ENCODE measurements around the gene CLTCL1. TPM values are rescaled to one million over a fixed set of nuclear protein-coding genes. Genes with fewer than 3 reads are reported as not detected.

Gene CLTCL1
- total RNA-seq, 1 donor from 2014 or later, result 26.0 TPM

GRCh38 chr22:19179497-19180048 is 111.9 kb downstream of the CLTCL1 start:
- H3K4me1 ChIP-seq, result peaks cover 6 to 22% of the 10 kb centered on the region in 2 donors
- peak overlapping the region; percentile 96 to 97 for H3K4me3 ChIP-seq
- H3K27me3 ChIP-seq, result no peaks in the 10 kb centered on the region
- peak in 1 of 2 donors; percentile 85 for DNase-seq (ENCODE audit: low spot score in 2 of 2)
- intact Hi-C loops (cut with DNase I), result loop anchor here (1.0 to 5.0 kb wide), 3 partner anchors 112 to 538 kb away; partner anchors contain the start of genes CLTCL1 and HIRA
- H3K36me3 ChIP-seq, result peaks cover 0 to 4% of the 10 kb centered on the region in 2 donors
- no peaks in the 10 kb centered on the region for H3K9me3 ChIP-seq
- H3K27ac ChIP-seq, result peak overlapping the region; percentile 79 to 93
- peak; percentile 67 to 71 (median 68) for TF ChIP-seq CTCF (IDR thresholded peaks at IDR 0.05)

GRCh38 chr22:19178657-19179496 is 112.6 kb downstream of the CLTCL1 start, which contains the start of gene SLC25A1:
Gene SLC25A1 (minus strand): TSS chr22:19178736. CDS start chr22:19178673, 63 bp downstream.
- peak within 1 kb of the TSS; percentile 96 to 97 for H3K4me3 ChIP-seq
- H3K36me3 ChIP-seq, result peaks cover 0 to 4% of the 10 kb centered on the region in 2 donors
- H3K27ac ChIP-seq, result peak within 1 kb of the TSS; percentile 92 to 93
- H3K27me3 ChIP-seq, result no peaks in the 10 kb centered on the region
- DNase-seq (ENCODE audit: low spot score in 2 of 2), result peak; percentile 66 to 95
- intact Hi-C loops (cut with DNase I), result loop anchor here (1.0 to 5.0 kb wide), 6 partner anchors 35 to 538 kb away; partner anchors contain the start of genes CDC45, CLTCL1, DGCR2 and ESS2
- peaks cover 6 to 29% of the 10 kb centered on the region in 2 donors for H3K4me1 ChIP-seq
- H3K9me3 ChIP-seq, result no peaks in the 10 kb centered on the region
- peak in 1 of 3 experiments; percentile 15 for TF ChIP-seq CTCF (IDR thresholded peaks at IDR 0.05)

GRCh38 chr22:19178065-19178656 is 113.4 kb downstream of the CLTCL1 start:
- Histone ChIP-seq H3K9me3 (no peaks in the 10 kb centered on the region), H3K27me3 (no peaks in the 10 kb centered on the region), H3K36me3 (peaks cover 0 to 4% of the 10 kb centered on the region in 2 donors), H3K4me3 (peak overlapping the region; percentile 96 to 97), H3K27ac (peak overlapping the region; percentile 92 to 93), H3K4me1 (peaks cover 6 to 36% of the 10 kb centered on the region in 2 donors)
- intact Hi-C loops (cut with DNase I), result loop anchor here (1.0 to 5.0 kb wide), 5 partner anchors 34 to 539 kb away; partner anchors contain the start of genes CDC45, DGCR2, ESS2 and HIRA
- peak in 1 of 2 donors; percentile 75 for DNase-seq (ENCODE audit: low spot score in 2 of 2)
- TF ChIP-seq CTCF (IDR thresholded peaks at IDR 0.05), result no peak

GRCh38 chr22:19177164-19178064 is 114.1 kb downstream of the CLTCL1 start:
- Histone ChIP-seq H3K4me3 (peak overlapping the region; percentile 96 to 97), H3K4me1 (peaks cover 6 to 42% of the 10 kb centered on the region in 2 donors), H3K27ac (peak overlapping the region; percentile 92 to 93), H3K36me3 (peaks cover 0 to 4% of the 10 kb centered on the region in 2 donors), H3K9me3 (no peaks in the 10 kb centered on the region), H3K27me3 (no peaks in the 10 kb centered on the region)
- no peak for DNase-seq (ENCODE audit: low spot score in 2 of 2)
- TF ChIP-seq CTCF (IDR thresholded peaks at IDR 0.05), result no peak
- intact Hi-C loops (cut with DNase I), result loop anchor here (1.0 to 5.0 kb wide), 5 partner anchors 33 to 540 kb away; partner anchors contain the start of genes CDC45, DGCR2, ESS2 and HIRA

Measured in ascending aorta (tissue), 2 donors.